22Rv1 (cell line): ENCODE results near the gene AGMO.

Source experiments
- ZFX ChIP-seq: fragments of 450-650 bp; IDR thresholded peaks from 2 replicates; pipeline ENCODE4 v1.6.1; 2017; ENCODE audit warnings: antibody characterized with exemption, borderline replicate concordance
- TF ChIP-seq, protein P1 (sequence below): fragments of 450-650 bp; IDR thresholded peaks from 2 replicates; pipeline ENCODE4 v1.5.1; 2017; ENCODE audit warnings: mild to moderate bottlenecking

DNA sequence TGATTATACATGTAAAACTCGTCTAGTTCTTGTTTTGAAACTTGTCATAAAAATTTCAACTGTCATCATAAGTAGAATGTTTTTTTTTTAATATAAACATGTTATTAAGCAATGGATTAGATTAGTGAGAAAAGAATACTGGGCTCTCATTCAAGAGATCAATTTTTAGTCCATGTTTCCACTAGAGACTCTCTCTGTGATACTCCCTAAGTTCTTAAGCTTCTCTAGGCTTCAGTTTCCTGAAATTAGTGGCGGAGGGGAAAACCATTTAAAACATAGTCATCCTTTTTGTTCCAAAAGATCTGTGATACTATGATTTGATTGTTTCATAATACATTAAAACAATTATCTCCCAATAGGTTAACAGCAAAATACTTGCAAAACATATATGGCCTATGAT lies 142.2 kb downstream of the AGMO start:
- TF ChIP-seq, protein P1, sequence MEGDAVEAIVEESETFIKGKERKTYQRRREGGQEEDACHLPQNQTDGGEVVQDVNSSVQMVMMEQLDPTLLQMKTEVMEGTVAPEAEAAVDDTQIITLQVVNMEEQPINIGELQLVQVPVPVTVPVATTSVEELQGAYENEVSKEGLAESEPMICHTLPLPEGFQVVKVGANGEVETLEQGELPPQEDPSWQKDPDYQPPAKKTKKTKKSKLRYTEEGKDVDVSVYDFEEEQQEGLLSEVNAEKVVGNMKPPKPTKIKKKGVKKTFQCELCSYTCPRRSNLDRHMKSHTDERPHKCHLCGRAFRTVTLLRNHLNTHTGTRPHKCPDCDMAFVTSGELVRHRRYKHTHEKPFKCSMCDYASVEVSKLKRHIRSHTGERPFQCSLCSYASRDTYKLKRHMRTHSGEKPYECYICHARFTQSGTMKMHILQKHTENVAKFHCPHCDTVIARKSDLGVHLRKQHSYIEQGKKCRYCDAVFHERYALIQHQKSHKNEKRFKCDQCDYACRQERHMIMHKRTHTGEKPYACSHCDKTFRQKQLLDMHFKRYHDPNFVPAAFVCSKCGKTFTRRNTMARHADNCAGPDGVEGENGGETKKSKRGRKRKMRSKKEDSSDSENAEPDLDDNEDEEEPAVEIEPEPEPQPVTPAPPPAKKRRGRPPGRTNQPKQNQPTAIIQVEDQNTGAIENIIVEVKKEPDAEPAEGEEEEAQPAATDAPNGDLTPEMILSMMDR, result no peak
- TF ChIP-seq ZFX, result no peak
